Liver (tissue), 3 donors: ENCODE results near the gene RUNX1.

Experiments
- RAD21 ChIP-seq, 2 donors: IDR thresholded peaks; 2 replicates each; pipeline ENCODE4 v1.6.1; 2016; ENCODE audit warnings: antibody characterized with exemption in 2 of 2, mild to moderate bottlenecking in 2 of 2
- TF ChIP-seq, protein P1 (sequence below): fragments of 150-350 bp; IDR thresholded peaks from 2 replicates; pipeline ENCODE4 v1.5.1; 2017; ENCODE audit warnings: improper control_type of control experiment, low read depth, low read length; ENCODE audit not compliant: missing input control
- donor health status: healthy.
- donor health status: healthy.

DNA sequence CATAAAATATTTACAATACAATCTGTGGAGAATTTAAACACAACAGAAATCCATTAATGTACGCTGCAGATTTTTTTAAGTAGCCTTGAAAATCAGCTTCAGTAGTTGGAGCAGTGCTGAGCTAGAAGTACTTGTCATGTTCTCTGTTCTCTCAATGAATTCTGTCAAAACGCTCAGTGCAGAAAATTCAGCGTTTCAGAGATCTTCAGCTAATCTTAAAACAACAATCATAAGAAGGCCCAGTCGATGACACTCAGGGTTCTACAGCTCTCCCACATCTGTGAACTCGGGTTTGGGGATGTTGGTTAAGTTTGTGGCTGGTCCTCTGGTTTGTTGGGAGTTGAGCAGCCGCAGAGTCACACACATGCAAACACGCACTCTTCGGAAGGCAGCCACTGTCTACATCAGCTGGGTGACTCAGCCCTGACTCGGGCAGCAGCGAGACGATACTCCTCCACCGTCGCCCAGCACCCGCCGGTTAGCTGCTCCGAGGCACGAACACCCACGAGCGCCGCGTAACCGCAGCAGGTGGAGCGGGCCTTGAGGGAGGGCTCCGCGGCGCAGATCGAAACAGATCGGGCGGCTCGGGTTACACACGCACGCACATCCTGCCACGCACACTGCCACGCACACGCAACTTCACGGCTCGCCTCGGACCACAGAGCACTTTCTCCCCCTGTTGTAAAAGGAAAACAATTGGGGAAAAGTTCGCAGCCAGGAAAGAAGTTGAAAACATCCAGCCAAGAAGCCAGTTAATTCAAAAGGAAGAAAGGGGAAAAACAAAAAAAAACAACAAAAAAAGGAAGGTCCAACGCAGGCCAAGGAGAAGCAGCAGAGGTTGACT, 161.2 kb downstream of the RUNX1 start:
- no peak for TF ChIP-seq RAD21 (IDR thresholded peaks at IDR 0.05)
- TF ChIP-seq, protein P1, sequence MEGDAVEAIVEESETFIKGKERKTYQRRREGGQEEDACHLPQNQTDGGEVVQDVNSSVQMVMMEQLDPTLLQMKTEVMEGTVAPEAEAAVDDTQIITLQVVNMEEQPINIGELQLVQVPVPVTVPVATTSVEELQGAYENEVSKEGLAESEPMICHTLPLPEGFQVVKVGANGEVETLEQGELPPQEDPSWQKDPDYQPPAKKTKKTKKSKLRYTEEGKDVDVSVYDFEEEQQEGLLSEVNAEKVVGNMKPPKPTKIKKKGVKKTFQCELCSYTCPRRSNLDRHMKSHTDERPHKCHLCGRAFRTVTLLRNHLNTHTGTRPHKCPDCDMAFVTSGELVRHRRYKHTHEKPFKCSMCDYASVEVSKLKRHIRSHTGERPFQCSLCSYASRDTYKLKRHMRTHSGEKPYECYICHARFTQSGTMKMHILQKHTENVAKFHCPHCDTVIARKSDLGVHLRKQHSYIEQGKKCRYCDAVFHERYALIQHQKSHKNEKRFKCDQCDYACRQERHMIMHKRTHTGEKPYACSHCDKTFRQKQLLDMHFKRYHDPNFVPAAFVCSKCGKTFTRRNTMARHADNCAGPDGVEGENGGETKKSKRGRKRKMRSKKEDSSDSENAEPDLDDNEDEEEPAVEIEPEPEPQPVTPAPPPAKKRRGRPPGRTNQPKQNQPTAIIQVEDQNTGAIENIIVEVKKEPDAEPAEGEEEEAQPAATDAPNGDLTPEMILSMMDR, result no peak
